Tibial nerve (tissue), 4 donors: ENCODE measurements around the gene PRKAG2. TPM values are rescaled to one million over a fixed set of nuclear protein-coding genes. Genes with fewer than 3 reads are reported as not detected.

ENCODE experiments used
- DNase-seq, 2 donors: peaks; one replicate each; pipeline ENCODE4 v3.0.0-alpha.2; 2019; ENCODE audit warnings: low spot score in 2 of 2
- H3K27ac ChIP-seq, 4 donors: fragments of 200-600 bp; sonication (generic) in 3 of 4; one replicate each; pipeline ENCODE4 v1.5.1; 2017 to 2019; ENCODE audit warnings: mild to moderate bottlenecking in 1 of 4
- H3K27me3 ChIP-seq, 2 donors: fragments of 200-600 bp; sonication (generic) in 1 of 2; one replicate each; pipeline versions ENCODE4 v1.5.1 to v1.6.0; 2017 to 2019
- H3K36me3 ChIP-seq, 3 donors: fragments of 200-600 bp; sonication (generic); one replicate each; pipeline ENCODE4 v1.5.1; 2018 to 2019
- H3K4me1 ChIP-seq, 4 donors: fragments of 200-600 bp; sonication (generic) in 3 of 4; one replicate each; pipeline ENCODE4 v1.5.1; 2017 to 2019
- H3K4me3 ChIP-seq, 4 donors: fragments of 200-600 bp; sonication (generic) in 3 of 4; one replicate each; pipeline ENCODE4 v1.5.1; 2017 to 2019; ENCODE audit warnings: mild to moderate bottlenecking in 1 of 4, moderate library complexity in 1 of 4
- H3K9me3 ChIP-seq, 4 donors: fragments of 200-600 bp; sonication (generic) in 3 of 4; one replicate each; pipeline ENCODE4 v1.5.1; 2017 to 2019
- EP300 ChIP-seq, 2 donors: sonication (generic); formaldehyde crosslinking; IDR thresholded peaks; one replicate each; pipeline ENCODE4 v1.6.1; 2017; ENCODE audit warnings: antibody characterized with exemption in 2 of 2, mild to moderate bottlenecking in 1 of 2
- POLR2A ChIP-seq, 2 donors: fragments of 450-650 bp; IDR thresholded peaks; one replicate each; pipeline ENCODE4 v1.6.1; 2017; ENCODE audit warnings: antibody characterized with exemption in 2 of 2, mild to moderate bottlenecking in 2 of 2, moderate library complexity in 2 of 2
- WGBS, 2 donors: methylation state at CpG; one replicate each; pipeline ENCODE4 v1.1.5; 2018; 5-methylcytosine and 5-hydroxymethylcytosine counted together
- total RNA-seq, 4 donors: library from RNA; depleted of rRNA; stranded (reverse); fragments of >200 nt; gene quantifications; one replicate each; pipeline ENCODE4 v1.1.0, GENCODE V29; 2016
- TF ChIP-seq, protein P1 (sequence below), 5 experiments: fragments of 200-600 bp in 3 of 5; fragments of 450-650 bp in 2 of 5; sonication (generic) in 3 of 5; IDR thresholded peaks; one replicate each; pipeline ENCODE4 v1.5.1; 2016 to 2019; ENCODE audit warnings: antibody characterized with exemption in 5 of 5, mild to moderate bottlenecking in 3 of 5, moderate library complexity in 2 of 5

Gene PRKAG2
- total RNA-seq, 4 donors from 2014 or later: 24.5 to 82.6 (median 38.3) TPM

- TF ChIP-seq POLR2A (IDR thresholded peaks at IDR 0.05): no peak
- TF ChIP-seq, protein P1, sequence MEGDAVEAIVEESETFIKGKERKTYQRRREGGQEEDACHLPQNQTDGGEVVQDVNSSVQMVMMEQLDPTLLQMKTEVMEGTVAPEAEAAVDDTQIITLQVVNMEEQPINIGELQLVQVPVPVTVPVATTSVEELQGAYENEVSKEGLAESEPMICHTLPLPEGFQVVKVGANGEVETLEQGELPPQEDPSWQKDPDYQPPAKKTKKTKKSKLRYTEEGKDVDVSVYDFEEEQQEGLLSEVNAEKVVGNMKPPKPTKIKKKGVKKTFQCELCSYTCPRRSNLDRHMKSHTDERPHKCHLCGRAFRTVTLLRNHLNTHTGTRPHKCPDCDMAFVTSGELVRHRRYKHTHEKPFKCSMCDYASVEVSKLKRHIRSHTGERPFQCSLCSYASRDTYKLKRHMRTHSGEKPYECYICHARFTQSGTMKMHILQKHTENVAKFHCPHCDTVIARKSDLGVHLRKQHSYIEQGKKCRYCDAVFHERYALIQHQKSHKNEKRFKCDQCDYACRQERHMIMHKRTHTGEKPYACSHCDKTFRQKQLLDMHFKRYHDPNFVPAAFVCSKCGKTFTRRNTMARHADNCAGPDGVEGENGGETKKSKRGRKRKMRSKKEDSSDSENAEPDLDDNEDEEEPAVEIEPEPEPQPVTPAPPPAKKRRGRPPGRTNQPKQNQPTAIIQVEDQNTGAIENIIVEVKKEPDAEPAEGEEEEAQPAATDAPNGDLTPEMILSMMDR (IDR thresholded peaks at IDR 0.05): no peak
- no peak for TF ChIP-seq EP300 (IDR thresholded peaks at IDR 0.05)
- peaks cover 0 to 4% (median 0%) of the 10 kb centered on the region in 4 donors for H3K4me1 ChIP-seq
- WGBS, 2 donors: 30 to 31% methylated on average over 16 of the region's 16 CpGs
- no peaks in the 10 kb centered on the region for H3K36me3 ChIP-seq
- no peak overlapping the region for H3K27ac ChIP-seq
- no peak overlapping the region for H3K4me3 ChIP-seq
- H3K27me3 ChIP-seq: peaks cover 0 to 39% of the 10 kb centered on the region in 2 donors
- H3K9me3 ChIP-seq: no peaks in the 10 kb centered on the region
- DNase-seq: no peak
Measured at GRCh38 chr7:151897161-151897731, 20.3 kb upstream of the PRKAG2 start.

GRCh38 chr7:151896486-151896885 lies 19.6 kb upstream of the PRKAG2 start:
- Histone ChIP-seq H3K9me3 (no peaks in the 10 kb centered on the region), H3K4me3 (no peak overlapping the region), H3K27ac (no peak overlapping the region), H3K36me3 (no peaks in the 10 kb centered on the region), H3K27me3 (peaks cover 0 to 45% of the 10 kb centered on the region in 2 donors), H3K4me1 (peaks cover 0 to 4% (median 0%) of the 10 kb centered on the region in 4 donors)
- WGBS, 2 donors: 77 to 82% methylated on average over 6 to 7 of the region's 7 CpGs
- no peak for DNase-seq
- TF ChIP-seq, protein P1 (IDR thresholded peaks at IDR 0.05): no peak
- no peak for TF ChIP-seq EP300 (IDR thresholded peaks at IDR 0.05)
- no peak for TF ChIP-seq POLR2A (IDR thresholded peaks at IDR 0.05)

DNA sequence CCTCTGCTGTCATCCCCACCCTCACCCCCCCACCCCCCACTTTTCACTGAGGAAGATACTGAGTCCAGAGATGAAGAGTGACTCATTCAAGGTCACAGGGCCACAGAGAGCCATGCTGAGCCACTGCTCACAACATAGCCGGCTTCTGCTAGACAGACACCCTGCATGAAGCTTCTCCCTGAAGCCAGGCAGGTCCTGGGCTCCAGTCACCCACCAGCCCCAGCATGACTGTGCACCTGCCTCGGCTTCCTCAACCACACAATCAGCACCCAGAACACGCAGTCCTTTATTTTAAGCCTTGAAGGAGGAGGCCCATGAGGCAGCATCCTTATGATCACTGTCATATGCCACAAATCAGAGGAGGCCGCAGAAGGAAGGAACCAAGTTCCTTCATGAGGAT lies 19.2 kb upstream of the PRKAG2 start:
- Histone ChIP-seq H3K4me3 (no peak overlapping the region), H3K4me1 (no peaks in the 10 kb centered on the region), H3K27me3 (peaks cover 0 to 49% of the 10 kb centered on the region in 2 donors), H3K9me3 (no peaks in the 10 kb centered on the region), H3K27ac (no peak overlapping the region), H3K36me3 (no peaks in the 10 kb centered on the region)
- no peak for TF ChIP-seq EP300 (IDR thresholded peaks at IDR 0.05)
- no peak for DNase-seq
- WGBS, 2 donors: 91% methylated on average over 4 of the region's 4 CpGs

GRCh38 chr7:151895631-151896031 lies 18.7 kb upstream of the PRKAG2 start:
- H3K4me3 ChIP-seq: no peak overlapping the region
- no peaks in the 10 kb centered on the region for H3K36me3 ChIP-seq
- no peak overlapping the region for H3K27ac ChIP-seq
- DNase-seq: no peak
- H3K9me3 ChIP-seq: no peaks in the 10 kb centered on the region
- TF ChIP-seq EP300 (IDR thresholded peaks at IDR 0.05) (no peak), POLR2A (IDR thresholded peaks at IDR 0.05) (no peak)
- TF ChIP-seq, protein P1 (IDR thresholded peaks at IDR 0.05): no peak
- no peaks in the 10 kb centered on the region for H3K4me1 ChIP-seq
- H3K27me3 ChIP-seq: peaks cover 0 to 53% of the 10 kb centered on the region in 2 donors
- 84 to 85% methylated on average over 10 of the region's 10 CpGs for WGBS, 2 donors

DNA sequence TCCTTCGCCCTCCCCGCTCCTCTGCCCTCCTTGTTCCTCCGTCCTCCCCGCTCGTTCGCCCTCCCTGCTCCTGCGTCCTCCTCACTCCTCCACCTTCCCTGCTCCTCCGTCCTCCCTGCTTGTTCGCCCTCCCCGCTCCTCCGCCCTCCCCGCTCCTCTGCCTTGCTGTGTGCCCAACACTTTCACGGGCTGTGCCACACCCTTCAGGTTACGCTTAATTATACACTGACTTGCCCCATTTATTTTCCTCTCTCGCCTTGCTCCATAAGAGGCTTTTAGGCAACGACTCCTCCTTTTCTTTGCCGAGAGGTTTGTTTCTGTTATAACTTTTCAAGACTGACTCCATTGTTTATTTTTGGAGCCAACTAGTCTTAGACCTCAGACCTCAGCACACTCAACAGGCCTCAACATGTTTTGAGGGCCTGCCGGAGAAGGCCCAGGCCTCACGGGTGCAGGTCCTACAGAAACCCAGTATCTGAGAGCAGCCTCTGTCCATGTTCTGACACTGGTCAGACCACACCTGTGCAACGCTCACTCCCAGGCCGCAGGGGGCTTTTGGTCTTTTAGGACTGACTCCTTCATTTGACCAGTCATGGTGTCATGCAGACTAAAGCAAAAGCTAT lies 18.2 kb upstream of the PRKAG2 start:
- Histone ChIP-seq H3K27me3 (peaks cover 0 to 55% of the 10 kb centered on the region in 2 donors), H3K36me3 (no peaks in the 10 kb centered on the region), H3K9me3 (no peaks in the 10 kb centered on the region), H3K27ac (no peak overlapping the region), H3K4me3 (no peak overlapping the region), H3K4me1 (no peaks in the 10 kb centered on the region)
- TF ChIP-seq, protein P1 (IDR thresholded peaks at IDR 0.05): no peak
- TF ChIP-seq POLR2A (IDR thresholded peaks at IDR 0.05) (no peak), EP300 (IDR thresholded peaks at IDR 0.05) (no peak)
- DNase-seq: no peak
- 83 to 88% methylated on average over 21 of the region's 21 CpGs for WGBS, 2 donors
